Measurements from ENCODE around the gene TMEM86A. TPM values are rescaled to one million over a fixed set of nuclear protein-coding genes. Genes with fewer than 3 reads are reported as not detected.

TMEM86A gene, protein sequence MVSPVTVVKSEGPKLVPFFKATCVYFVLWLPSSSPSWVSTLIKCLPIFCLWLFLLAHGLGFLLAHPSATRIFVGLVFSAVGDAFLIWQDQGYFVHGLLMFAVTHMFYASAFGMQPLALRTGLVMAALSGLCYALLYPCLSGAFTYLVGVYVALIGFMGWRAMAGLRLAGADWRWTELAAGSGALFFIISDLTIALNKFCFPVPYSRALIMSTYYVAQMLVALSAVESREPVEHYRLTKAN
- total RNA-seq (2014; rRNA removed; shearing (Covaris generic)) (0.39 and 0.92 TPM in 2 replicates), total RNA-seq (2022) (1.2 and 2.7 TPM in 2 replicates), Bru-seq, nascent RNA (percentile 31 among the genes with signal in this experiment), BruChase-seq, experiment 1, labeled RNA remaining after a 6-hour chase (percentile 23 among the genes with signal in this experiment), BruChase-seq, experiment 2, labeled RNA remaining after a 2-hour chase (percentile 23 among the genes with signal in this experiment)
- long read RNA-seq, partial matches to known transcripts, result 0 of 1 reads
- long read RNA-seq, other reads (novel, unspliced or antisense), result 0 of 1 reads

DNA sequence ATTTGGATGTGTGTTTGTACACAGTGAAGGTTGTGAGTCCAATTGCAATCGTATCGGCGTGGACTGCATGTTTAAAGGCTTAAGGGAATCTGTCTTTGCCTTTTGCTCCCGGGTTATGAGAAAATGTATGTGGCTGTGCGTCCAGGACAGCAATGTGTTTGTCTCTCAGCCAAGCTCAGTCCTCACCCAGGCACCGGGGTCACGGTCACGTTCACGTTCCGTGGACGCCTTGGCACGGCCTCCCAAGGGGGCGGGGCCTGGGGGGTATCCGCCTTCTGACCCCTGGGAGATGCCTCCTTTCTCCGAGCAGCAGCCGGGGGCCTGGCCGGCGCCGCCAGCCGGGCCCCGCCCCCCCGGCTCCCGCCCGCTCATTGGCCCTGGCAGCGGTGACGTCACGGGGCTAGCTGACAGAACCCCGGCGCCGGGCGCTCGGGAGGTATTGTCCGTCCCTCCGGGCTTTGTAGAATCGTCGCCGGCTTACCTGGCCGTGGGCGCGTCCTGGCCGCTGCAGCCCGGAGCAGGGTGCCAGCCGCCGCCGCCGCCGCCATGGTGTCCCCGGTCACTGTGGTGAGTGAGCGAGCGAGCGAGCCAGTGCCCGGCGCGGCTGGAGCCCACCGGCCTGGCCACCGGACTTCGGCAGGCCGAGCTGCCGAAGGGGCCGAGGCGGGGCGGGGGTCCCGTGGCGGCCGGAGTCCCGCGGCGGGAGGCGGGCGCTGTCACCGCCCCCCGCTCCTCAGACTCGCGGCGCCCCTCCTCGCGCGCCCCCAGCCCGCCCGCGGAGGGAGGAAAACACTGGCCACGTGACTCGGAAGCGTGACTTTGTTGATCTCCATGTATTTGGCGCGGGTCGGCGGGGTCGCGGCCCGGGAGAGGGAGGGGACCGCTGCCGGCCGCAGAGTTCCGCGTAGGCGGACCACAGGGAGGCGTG, at the start of gene TMEM86A:
Gene TMEM86A, plus strand, starts transcription at position 439 of the 928 bp plus-strand sequence. Its CDS starts 108 bp downstream, at position 547.
- no peak for TF ChIP-seq EZH2phosphoT487 (IDR thresholded peaks at IDR 0.05; ENCODE audit: borderline replicate concordance, low read depth, low read length)
- TF ChIP-seq, protein P1, sequence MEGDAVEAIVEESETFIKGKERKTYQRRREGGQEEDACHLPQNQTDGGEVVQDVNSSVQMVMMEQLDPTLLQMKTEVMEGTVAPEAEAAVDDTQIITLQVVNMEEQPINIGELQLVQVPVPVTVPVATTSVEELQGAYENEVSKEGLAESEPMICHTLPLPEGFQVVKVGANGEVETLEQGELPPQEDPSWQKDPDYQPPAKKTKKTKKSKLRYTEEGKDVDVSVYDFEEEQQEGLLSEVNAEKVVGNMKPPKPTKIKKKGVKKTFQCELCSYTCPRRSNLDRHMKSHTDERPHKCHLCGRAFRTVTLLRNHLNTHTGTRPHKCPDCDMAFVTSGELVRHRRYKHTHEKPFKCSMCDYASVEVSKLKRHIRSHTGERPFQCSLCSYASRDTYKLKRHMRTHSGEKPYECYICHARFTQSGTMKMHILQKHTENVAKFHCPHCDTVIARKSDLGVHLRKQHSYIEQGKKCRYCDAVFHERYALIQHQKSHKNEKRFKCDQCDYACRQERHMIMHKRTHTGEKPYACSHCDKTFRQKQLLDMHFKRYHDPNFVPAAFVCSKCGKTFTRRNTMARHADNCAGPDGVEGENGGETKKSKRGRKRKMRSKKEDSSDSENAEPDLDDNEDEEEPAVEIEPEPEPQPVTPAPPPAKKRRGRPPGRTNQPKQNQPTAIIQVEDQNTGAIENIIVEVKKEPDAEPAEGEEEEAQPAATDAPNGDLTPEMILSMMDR (conservative IDR thresholded peaks at IDR 0.05; ENCODE audit: low read length), result no peak
- Histone ChIP-seq H3K4me1 (ENCODE audit: insufficient read depth, low read length, poor library complexity, severe bottlenecking) (peaks cover 15% of the 10 kb centered on the region), H2AFZ (ENCODE audit: low read length) (peak within 1 kb of the TSS; percentile 98), H3K9me3 (ENCODE audit: low read length) (no peaks in the 10 kb centered on the region), H4K20me1 (ENCODE audit: insufficient read depth, low read length) (no peaks in the 10 kb centered on the region), H3K79me2 (ENCODE audit: insufficient read depth, low read depth, low read length) (no peaks in the 10 kb centered on the region), H3K36me3 (ENCODE audit: insufficient read depth, low read length) (no peaks in the 10 kb centered on the region), H3K9me2 (ENCODE audit: insufficient read depth, low read length) (no peaks in the 10 kb centered on the region), H3K27ac (ENCODE audit: low read depth, low read length, poor library complexity, severe bottlenecking) (no peak within 1 kb of the TSS), H3K4me2 (ENCODE audit: low read length) (peak within 1 kb of the TSS; percentile 97), H3K4me3 (ENCODE audit: low read depth, low read length, poor library complexity, severe bottlenecking) (peak within 1 kb of the TSS; percentile 83)
- ChIA-PET CTCF (ENCODE audit: unreplicated experiment) (interaction anchor here (1.3 kb wide), 1 partner anchor 33 kb away, joined by 3 read pairs; no protein-coding TSS in a partner anchor), POLR2A (interaction anchor here (1.2 kb wide), 1 partner anchor 9 kb away, joined by 4 read pairs; no protein-coding TSS in a partner anchor)
- BruUV-seq (replicated peaks), result no TSS peak
- intact Hi-C loops (cut with micrococcal nuclease; ENCODE audit: unreplicated experiment), result no loop called here
- DNase-seq (ENCODE audit: low spot score), result peak; percentile 88

DNA sequence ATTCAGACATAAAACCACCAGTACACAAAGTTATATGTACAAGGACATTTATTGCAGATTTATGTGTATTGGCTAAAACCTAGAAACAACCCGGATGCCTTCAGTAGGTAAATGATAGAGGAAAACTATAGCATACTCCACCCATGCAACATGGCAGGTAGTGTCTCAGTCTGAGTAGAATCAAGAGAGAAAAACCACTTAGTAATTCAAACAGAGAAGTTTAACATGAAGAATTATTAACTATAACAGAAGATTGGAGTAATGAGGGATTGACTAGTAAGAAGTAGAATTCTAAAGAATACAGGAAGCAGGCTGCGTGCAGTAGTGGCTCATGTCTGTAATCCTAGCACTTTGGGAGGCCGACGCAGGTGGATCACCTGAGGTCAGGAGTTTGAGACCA, 48.2 kb upstream of the TMEM86A start:
- TF ChIP-seq, protein P1 (conservative IDR thresholded peaks at IDR 0.05; ENCODE audit: low read length), result no peak
- TF ChIP-seq EZH2phosphoT487 (IDR thresholded peaks at IDR 0.05; ENCODE audit: borderline replicate concordance, low read depth, low read length), result no peak
- Histone ChIP-seq H3K79me2 (ENCODE audit: insufficient read depth, low read depth, low read length) (no peaks in the 10 kb centered on the region), H3K4me1 (ENCODE audit: insufficient read depth, low read length, poor library complexity, severe bottlenecking) (no peaks in the 10 kb centered on the region), H3K4me3 (ENCODE audit: low read depth, low read length, poor library complexity, severe bottlenecking) (no peak overlapping the region), H3K9me2 (ENCODE audit: insufficient read depth, low read length) (no peaks in the 10 kb centered on the region), H3K36me3 (ENCODE audit: insufficient read depth, low read length) (no peaks in the 10 kb centered on the region), H3K27ac (ENCODE audit: low read depth, low read length, poor library complexity, severe bottlenecking) (no peak overlapping the region), H4K20me1 (ENCODE audit: insufficient read depth, low read length) (no peaks in the 10 kb centered on the region), H2AFZ (ENCODE audit: low read length) (no peak overlapping the region; the same call in 1 of the 2 replicates), H3K9me3 (ENCODE audit: low read length) (no peaks in the 10 kb centered on the region), H3K4me2 (ENCODE audit: low read length) (no peak overlapping the region)
- intact Hi-C loops (cut with micrococcal nuclease; ENCODE audit: unreplicated experiment), result loop anchor here (2.0 kb wide), 1 partner anchor 110 kb away; no protein-coding TSS in a partner anchor
- ChIA-PET CTCF (ENCODE audit: unreplicated experiment) (no interaction called here), POLR2A (interaction anchor here (0.7 to 1.4 kb wide), 2 partner anchors 15 to 1285 kb away, joined by 3 read pairs; no protein-coding TSS in a partner anchor)
- DNase-seq (ENCODE audit: low spot score), result no peak
- no TSS peak for BruUV-seq (replicated peaks)

Measured in OCI-LY7 (cell line).